Thyroid gland (tissue), 4 donors: ENCODE data around the gene PDZRN3.

Experiments
- CTCF ChIP-seq, 6 experiments: fragments of 200-600 bp in 3 of 6; fragments of 450-650 bp in 3 of 6; sonication (generic) in 3 of 6; IDR thresholded peaks; one replicate each; pipeline ENCODE4 v1.5.1; 2016 to 2019; ENCODE audit warnings: antibody characterized with exemption in 6 of 6, mild to moderate bottlenecking in 2 of 6, inconsistent platforms in 1 of 6, moderate library complexity in 1 of 6
- POLR2A ChIP-seq, 2 donors: fragments of 450-650 bp; IDR thresholded peaks; one replicate each; pipeline ENCODE4 v1.6.1; 2017; ENCODE audit warnings: antibody characterized with exemption in 2 of 2, mild to moderate bottlenecking in 2 of 2, moderate library complexity in 1 of 2

- no peak for TF ChIP-seq CTCF (IDR thresholded peaks at IDR 0.05)
- TF ChIP-seq POLR2A (IDR thresholded peaks at IDR 0.05): no peak
Observed at GRCh38 chr3:73471986-73472787, 152.6 kb downstream of the PDZRN3 start.
